Superior temporal gyrus (tissue), 1 donor: ENCODE data around the gene ELOVL6.
"Not testable (repeated sequence)": the region's sequence is repeated elsewhere in the genome, so short reads cannot be mapped to it uniquely, and the experiment has no call there.

Experiments
- DNase-seq: peaks from one replicate; pipeline ENCODE4 v3.0.0-alpha.2; 2016; ENCODE audit errors: extremely low spot score

ELOVL6 gene

GRCh38 chr4:110198435-110199416, at the start of gene ELOVL6:
Gene ELOVL6 (minus strand): TSS chr4:110198615. CDS start chr4:110198335, 280 bp downstream.
- peak; percentile 84 for DNase-seq

GRCh38 chr4:110248100-110248499, 49.7 kb upstream of the ELOVL6 start:
- DNase-seq: no peak

- no peak for DNase-seq
Observed at GRCh38 chr4:110247591-110247990, 49.2 kb upstream of the ELOVL6 start.

GRCh38 chr4:110245577-110245976, 47.2 kb upstream of the ELOVL6 start:
- DNase-seq: no peak

- no peak for DNase-seq
Observed at GRCh38 chr4:110236324-110236723, 37.9 kb upstream of the ELOVL6 start.

GRCh38 chr4:110233581-110233980, 35.2 kb upstream of the ELOVL6 start:
- not testable (repeated sequence) for DNase-seq

GRCh38 chr4:110231869-110232268, 33.5 kb upstream of the ELOVL6 start:
- DNase-seq: no peak

- no peak for DNase-seq
Observed at GRCh38 chr4:110229266-110229665, 30.9 kb upstream of the ELOVL6 start.

- no peak for DNase-seq
Observed at GRCh38 chr4:110224812-110225211, 26.4 kb upstream of the ELOVL6 start.

GRCh38 chr4:110224142-110224541, 25.7 kb upstream of the ELOVL6 start:
- DNase-seq: no peak

- not testable (repeated sequence) for DNase-seq
Observed at GRCh38 chr4:110218935-110219334, 20.5 kb upstream of the ELOVL6 start.

GRCh38 chr4:110217181-110217580, 18.8 kb upstream of the ELOVL6 start:
- DNase-seq: not testable (repeated sequence)

GRCh38 chr4:110216129-110216528, 17.7 kb upstream of the ELOVL6 start:
- DNase-seq: no peak

- DNase-seq: no peak
Observed at GRCh38 chr4:110211770-110212061, 13.3 kb upstream of the ELOVL6 start.

GRCh38 chr4:110211007-110211769, 12.8 kb upstream of the ELOVL6 start:
- DNase-seq: peak; percentile 68

GRCh38 chr4:110208419-110208818, 10.0 kb upstream of the ELOVL6 start:
- DNase-seq: no peak

GRCh38 chr4:110207233-110207632, 8.8 kb upstream of the ELOVL6 start:
- DNase-seq: no peak

- DNase-seq: no peak
Observed at GRCh38 chr4:110202024-110202423, 3.6 kb upstream of the ELOVL6 start.

- no peak for DNase-seq
Observed at GRCh38 chr4:110201502-110201901, 3.1 kb upstream of the ELOVL6 start.

GRCh38 chr4:110200689-110201088, 2.3 kb upstream of the ELOVL6 start:
- DNase-seq: no peak

GRCh38 chr4:110198049-110198434, 373 bp downstream of the ELOVL6 start:
- peak; percentile 67 for DNase-seq

GRCh38 chr4:110197529-110198042, 829 bp downstream of the ELOVL6 start:
- peak; percentile 68 for DNase-seq
